ENCODE measurements around the gene VEZT. TPM values are rescaled to one million over a fixed set of nuclear protein-coding genes. Genes with fewer than 3 reads are reported as not detected.

Gene VEZT
- total RNA-seq, 1 donor from 2014 or later, result 79.1 TPM

- peaks cover 2% of the 10 kb centered on the region for H3K36me3 Mint-ChIP-seq (ENCODE audit: low read depth)
- H3K9me3 Mint-ChIP-seq, result no peaks in the 10 kb centered on the region
- no peaks in the 10 kb centered on the region for H3K27me3 Mint-ChIP-seq (ENCODE audit: low read depth)
- DNase-seq (ENCODE audit: low read depth, low spot score), result no peak
- H3K4me1 Mint-ChIP-seq, result peaks cover 47% of the 10 kb centered on the region
- no peak for TF ChIP-seq CTCF (conservative IDR thresholded peaks at IDR 0.05)
- H3K27ac Mint-ChIP-seq (ENCODE audit: unreplicated experiment), result peak overlapping the region; percentile 99
- peak overlapping the region; percentile 93 for H3K4me3 Mint-ChIP-seq
Observed at GRCh38 chr12:95216711-95217376, 763 bp upstream of the VEZT start.

GRCh38 chr12:95218150-95219133, 835 bp downstream of the VEZT start:
- DNase-seq (ENCODE audit: low read depth, low spot score), result peak; percentile 2
- peak overlapping the region; percentile 96 for H3K27ac Mint-ChIP-seq (ENCODE audit: unreplicated experiment)

GRCh38 chr12:95220190-95220589, 2.6 kb downstream of the VEZT start:
- Mint-ChIP-seq H3K4me3 (peak overlapping the region; percentile 64), H3K9me3 (no peaks in the 10 kb centered on the region), H3K4me1 (peaks cover 45% of the 10 kb centered on the region), H3K36me3 (ENCODE audit: low read depth) (peaks cover 5% of the 10 kb centered on the region), H3K27me3 (ENCODE audit: low read depth) (no peaks in the 10 kb centered on the region), H3K27ac (ENCODE audit: unreplicated experiment) (no peak overlapping the region)
- DNase-seq (ENCODE audit: low read depth, low spot score), result no peak
- TF ChIP-seq CTCF (conservative IDR thresholded peaks at IDR 0.05), result no peak

More at GRCh38 chr12:95218150-95219133, 835 bp downstream of the VEZT start:
- Mint-ChIP-seq H3K4me1 (peaks cover 51% of the 10 kb centered on the region), H3K4me3 (peak overlapping the region; percentile 93), H3K9me3 (no peaks in the 10 kb centered on the region), H3K27me3 (ENCODE audit: low read depth) (no peaks in the 10 kb centered on the region), H3K36me3 (ENCODE audit: low read depth) (peaks cover 2% of the 10 kb centered on the region)
- no peak for TF ChIP-seq CTCF (conservative IDR thresholded peaks at IDR 0.05)

- Mint-ChIP-seq H3K9me3 (no peaks in the 10 kb centered on the region), H3K4me3 (peak overlapping the region; percentile 64)
- TF ChIP-seq CTCF (conservative IDR thresholded peaks at IDR 0.05), result no peak
Observed at GRCh38 chr12:95220726-95221125, 3.1 kb downstream of the VEZT start.

GRCh38 chr12:95224202-95225170, 6.9 kb downstream of the VEZT start:
- TF ChIP-seq CTCF (conservative IDR thresholded peaks at IDR 0.05), result no peak
- Mint-ChIP-seq H3K4me3 (peak overlapping the region; percentile 21), H3K9me3 (no peaks in the 10 kb centered on the region), H3K36me3 (ENCODE audit: low read depth) (peaks cover 5% of the 10 kb centered on the region), H3K4me1 (peaks cover 17% of the 10 kb centered on the region), H3K27ac (ENCODE audit: unreplicated experiment) (no peak overlapping the region), H3K27me3 (ENCODE audit: low read depth) (no peaks in the 10 kb centered on the region)
- DNase-seq (ENCODE audit: low read depth, low spot score), result no peak

More at GRCh38 chr12:95220726-95221125, 3.1 kb downstream of the VEZT start:
- no peak for DNase-seq (ENCODE audit: low read depth, low spot score)
- H3K36me3 Mint-ChIP-seq (ENCODE audit: low read depth), result peaks cover 5% of the 10 kb centered on the region
- no peaks in the 10 kb centered on the region for H3K27me3 Mint-ChIP-seq (ENCODE audit: low read depth)
- H3K4me1 Mint-ChIP-seq, result peaks cover 40% of the 10 kb centered on the region
- H3K27ac Mint-ChIP-seq (ENCODE audit: unreplicated experiment), result no peak overlapping the region

Measured in neural crest cell (in vitro differentiated cells).